GM18870 (cell line): Measurements from ENCODE around the gene CYYR1.

ENCODE experiments used
- ATAC-seq: cut with Tn5 transposase; IDR thresholded peaks from one replicate; pipeline ENCODE4 v1.9.1; 2021; ENCODE audit warnings: moderate library complexity; ENCODE audit not compliant: unreplicated experiment

CYYR1 gene

DNA sequence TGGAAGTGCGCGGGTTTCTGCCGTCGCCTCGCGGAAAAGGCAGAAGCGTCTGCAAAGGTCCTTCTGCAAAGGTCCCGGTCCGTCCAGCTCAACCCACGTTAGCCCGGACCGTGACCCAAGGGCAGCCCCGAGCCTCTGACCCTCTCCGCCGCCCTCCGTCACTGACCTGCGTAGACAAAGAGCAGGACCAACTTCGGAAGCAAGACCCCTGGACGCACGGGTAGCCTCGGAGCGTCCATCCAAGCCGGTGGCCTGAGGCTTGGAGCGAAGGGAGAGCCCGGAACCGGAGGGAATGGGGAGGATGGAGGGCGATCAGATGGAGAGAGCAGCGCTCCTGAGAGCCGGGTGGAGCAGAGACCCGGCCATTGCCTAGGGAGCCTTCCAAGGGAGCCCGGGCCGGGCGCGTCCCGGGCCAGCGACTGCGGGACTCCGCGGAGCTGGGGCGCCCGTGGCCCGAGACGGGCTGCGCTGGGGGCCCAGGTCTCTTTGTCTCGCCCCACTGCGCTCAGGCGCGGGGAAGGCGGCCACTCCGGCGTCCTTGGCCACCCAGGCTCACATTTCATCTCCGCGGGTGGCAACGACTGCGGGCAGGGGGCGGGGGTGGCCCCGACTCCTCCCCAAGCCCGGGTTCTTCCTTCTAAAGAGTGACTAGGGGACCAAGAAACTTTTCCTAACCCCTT, at the start of gene CYYR1:
CYYR1 (minus strand) TSS at position 585 of the 680 bp plus-strand sequence; CDS start at position 239, 346 bp downstream.
- no peak for ATAC-seq

DNA sequence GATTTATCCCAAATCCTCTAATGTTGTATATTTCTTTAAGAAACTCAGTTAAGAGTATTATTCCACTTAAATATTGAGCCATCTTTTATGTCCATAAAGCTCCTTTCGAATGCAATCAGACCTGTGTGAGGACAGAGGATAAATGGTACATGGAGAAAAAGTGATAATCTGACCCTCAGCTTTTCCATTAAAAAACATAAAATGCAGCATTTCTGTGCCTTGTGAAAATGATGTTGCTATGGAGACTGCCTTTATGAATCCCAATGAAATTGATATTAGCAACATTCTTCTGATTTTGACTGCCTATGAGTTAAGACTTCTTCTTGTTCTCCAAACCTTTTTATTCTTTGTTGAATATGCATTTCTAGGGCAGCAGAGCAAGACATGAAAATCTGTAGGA, 44.1 kb upstream of the CYYR1 start:
- no peak for ATAC-seq

DNA sequence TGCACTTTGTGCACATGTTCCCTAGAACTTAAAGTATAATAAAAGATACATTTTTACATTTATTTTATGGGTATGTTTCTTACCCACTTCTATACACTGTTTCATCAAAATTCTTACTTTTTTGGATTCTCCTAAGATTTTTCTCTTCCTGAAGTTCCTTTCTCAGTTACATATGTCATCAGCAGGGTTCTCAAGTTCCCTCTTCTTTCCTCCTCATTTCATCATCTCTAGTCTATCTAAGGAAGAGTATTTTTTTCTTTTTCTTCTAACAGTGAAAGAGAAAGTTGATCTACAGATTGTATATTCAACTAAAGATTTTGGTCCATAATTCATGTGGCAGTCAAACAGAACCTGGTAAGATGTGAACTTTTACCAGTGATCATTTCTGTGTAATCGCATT, 41.2 kb upstream of the CYYR1 start:
- ATAC-seq, result no peak

DNA sequence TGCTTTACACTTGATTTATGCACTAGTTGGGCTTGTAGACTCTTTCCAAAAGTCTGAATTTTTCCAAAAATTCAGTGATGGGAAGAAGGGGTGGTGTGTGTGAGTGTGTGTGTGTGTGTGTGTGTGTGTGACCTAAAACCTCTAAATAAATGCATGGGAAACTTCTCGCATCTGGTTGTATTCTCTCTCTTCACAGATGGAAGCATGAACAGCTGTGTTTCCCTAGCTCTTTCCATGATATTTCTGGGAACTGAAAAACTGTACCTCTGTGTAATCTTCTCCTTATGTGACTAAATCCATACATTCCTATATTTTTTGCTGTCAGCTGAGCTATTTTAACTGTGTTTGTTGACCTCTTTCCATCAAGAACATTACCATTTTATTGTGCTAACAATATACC, 26.2 kb upstream of the CYYR1 start:
- ATAC-seq, result no peak

DNA sequence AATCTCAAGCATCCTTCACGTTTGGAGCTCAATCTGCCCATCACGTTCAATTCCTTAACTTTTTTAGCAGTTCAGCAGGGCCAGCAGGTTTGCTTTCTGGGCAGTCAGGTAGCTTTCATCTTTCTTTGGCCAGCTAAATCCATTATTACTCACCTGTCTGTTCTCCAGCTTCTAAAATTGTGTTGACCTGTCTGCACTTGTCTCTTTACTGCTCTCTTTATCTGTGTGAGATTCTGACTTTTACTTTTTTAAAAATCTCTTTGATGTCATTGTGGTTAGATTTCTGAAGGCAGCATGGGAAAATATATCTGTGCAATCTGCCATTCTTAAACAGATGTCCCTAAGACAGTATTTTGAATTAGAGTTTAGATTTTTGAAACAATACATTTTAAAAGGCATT, 24.9 kb upstream of the CYYR1 start:
- no peak for ATAC-seq

DNA sequence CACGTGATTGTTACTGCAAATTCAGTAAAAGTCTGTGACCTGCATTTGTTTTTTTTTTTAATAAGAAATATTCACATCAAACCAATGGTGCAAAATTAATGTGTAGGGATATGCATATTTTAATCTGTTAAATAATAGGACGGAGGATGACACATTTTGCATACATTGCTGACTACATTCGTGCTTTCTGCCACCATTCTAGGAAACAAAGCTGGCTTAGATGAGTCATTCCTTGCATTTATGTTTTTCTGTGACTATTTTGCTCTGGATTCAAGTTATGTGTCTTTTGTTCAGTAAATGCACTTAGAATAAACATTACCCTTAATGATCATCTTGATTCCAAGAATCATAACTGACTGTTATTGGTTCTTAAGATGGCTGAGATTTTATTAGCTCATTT, 23.9 kb upstream of the CYYR1 start:
- ATAC-seq, result no peak

DNA sequence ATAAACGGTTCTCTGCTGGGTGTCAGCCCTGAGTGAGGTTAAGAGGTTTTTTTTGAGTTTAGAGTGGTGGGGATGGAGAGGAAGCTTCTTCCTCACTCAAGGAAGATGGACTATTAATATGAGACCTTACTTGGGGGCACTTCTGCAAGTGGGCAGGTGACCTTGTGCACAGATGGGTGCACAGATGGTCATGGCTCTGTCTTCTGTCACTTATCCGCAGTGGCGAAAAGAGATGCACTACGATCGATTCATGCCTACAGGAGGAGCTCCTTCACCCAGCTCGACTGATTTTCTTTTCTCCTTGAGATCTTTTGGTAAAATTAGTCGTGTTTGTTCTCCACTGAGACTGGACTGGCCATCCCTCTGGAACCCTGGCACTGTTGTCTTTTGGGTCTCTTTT, 22.9 kb upstream of the CYYR1 start:
- ATAC-seq, result no peak

DNA sequence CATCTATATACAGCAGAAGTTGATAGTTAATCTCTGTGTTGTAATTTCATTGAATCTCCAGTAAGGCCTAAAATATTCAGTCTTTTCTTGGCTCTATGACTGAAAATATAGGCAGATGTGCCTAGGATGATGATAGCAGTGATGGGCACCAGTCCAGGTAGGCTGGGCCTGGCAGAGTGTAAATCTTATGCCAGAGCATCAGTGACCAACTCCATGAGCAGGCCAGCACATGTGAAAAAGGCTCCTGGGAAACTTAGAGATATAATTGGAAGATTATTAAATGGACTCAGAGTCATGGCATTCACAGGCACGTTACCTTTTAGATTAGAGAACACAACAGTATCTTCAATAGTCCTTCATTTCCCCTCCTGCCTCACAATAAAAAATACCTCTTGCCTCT, 20.7 kb upstream of the CYYR1 start:
- ATAC-seq, result no peak

DNA sequence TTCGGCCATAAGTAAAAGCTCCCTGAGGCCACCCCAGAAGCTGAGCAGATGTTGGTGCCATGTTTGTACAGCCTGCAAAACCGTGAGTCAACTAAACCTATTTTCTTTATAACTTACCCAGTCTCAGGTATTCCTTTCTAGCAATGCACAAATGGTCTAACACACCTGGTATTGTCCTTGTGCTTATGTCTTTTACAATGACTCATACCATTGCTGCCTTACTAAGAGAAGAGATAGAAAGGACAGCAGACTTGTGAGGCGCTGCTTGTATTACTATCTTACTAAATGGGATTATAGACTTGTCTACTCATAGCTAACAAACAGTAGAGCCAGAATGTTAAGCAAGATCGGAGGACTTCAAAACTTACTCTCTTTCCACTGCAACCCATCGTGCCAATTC, 18.5 kb upstream of the CYYR1 start:
- ATAC-seq, result no peak

DNA sequence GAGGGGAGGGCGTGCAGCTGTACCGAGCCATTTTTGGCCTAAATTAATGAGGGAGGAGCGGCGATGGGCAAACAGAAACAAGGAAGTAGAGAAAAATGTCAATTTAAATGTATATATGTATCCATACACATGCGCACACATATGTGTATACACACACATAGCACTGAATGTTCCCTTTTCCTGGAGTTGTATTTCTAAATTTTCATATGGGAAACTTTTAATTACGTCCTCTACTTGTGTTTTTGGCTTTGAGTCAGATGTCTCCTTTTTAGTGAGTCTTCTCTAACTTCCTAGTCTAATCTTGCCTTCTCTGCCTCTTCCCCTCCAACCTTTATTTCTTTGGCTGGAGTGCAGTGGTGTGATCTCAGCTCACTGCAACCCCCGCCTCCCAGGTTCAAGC, 15.4 kb upstream of the CYYR1 start:
- ATAC-seq, result no peak

DNA sequence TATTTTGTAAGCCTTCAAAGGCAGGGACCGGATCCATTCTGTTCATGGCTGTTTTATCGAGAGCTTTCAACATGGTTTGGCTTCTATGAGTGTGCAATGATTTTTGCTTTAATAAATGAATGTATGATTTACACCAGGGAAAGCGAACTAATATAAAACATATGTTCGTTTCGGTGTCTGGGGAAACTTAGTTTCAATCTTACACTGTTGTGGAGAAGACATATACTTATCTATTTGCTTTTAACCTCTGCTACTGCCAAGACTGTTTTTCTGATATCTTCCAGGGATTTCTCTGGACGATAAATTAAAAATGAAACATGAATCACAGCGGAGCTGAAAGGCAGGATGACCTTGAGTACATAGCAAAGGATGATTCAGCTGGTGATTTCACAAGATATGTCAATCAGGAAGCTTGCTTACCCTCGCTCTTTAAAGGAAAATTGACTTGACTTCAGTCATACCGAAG, 14.7 kb upstream of the CYYR1 start:
- no peak for ATAC-seq

DNA sequence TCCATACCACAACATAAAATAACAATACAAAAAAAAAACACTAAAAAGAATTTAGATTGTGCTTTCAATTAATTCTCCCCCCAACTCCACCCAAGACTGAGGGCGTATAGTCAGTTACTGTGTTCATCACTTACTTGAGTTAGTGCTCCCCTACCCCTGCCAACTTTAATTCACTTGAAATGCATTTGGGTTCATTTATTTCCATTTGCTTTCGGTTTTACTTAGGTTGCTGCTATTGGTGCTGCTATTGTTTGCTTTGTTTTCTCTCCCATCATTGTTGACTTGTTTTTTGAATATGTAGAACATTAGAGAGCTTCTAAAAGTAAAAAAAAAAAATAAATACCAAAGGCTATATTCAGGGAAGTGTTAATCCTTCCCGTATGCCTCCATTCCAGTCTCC, 10.7 kb upstream of the CYYR1 start:
- no peak for ATAC-seq

DNA sequence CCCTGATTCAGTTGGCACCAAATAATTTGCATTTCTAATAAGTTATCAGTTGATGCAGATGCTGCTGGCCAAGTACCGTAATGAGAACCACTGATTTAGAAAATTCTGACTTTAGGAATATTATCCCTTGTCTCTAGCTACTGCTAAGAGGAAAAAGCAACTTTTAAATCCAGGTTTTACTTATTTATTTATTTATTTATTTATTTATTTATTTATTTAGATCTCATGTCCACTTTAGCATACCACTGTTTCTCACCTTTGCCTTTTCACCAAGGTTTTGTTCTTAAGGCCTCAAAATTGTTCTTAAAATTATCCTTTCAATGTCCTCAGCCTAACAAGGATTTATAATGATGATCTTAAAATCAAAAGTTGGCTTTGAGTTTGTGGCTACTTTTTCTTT, 8.7 kb upstream of the CYYR1 start:
- no peak for ATAC-seq

DNA sequence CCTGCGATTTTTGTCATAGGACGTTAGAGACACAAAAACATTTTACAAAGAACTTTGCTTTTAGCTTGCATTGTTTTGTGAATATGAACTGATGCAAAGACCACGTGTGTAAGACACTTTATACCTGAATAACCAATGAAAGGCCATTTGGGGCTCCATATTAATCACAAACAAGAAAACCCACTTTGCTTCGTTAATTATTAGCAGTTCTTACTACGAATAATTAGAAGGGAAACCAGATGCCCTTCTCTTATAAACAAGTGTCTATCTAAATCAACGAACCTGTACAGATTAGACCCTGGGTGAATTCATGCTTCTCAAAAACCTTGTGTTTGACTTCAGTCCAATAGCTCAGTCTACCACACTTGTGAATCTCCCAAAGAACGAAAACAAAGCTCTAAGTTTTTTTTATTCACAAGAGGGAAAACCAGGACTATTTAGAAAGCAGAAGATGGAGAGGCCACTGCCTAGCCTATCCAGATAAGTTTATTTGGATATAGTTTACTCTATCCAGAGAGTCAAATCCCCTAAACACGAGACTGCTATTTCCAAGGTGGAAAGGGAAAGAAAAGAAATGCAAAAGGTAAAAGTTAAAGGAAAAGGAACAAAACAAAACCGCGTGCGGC, 897 bp downstream of the CYYR1 start:
- no peak for ATAC-seq

DNA sequence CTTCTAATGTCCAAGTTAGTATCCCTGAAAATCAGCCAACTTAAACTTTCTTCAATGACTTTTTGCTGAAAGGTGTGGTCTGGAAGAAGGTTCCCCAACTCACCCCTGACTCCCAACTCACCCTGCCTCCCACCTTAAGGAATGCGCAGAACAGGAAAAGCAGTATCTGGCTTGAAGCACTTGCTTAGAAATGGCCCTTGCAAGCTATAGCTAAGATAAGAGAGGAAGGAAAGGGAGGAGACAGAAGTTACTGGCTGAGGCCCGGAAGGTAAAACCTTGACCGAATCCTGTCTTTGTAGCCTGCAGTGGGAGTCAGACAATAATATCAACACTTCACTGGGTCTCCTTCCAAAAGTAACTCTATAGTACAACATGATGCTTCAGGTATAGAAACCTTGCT, 2.9 kb downstream of the CYYR1 start:
- ATAC-seq, result no peak

DNA sequence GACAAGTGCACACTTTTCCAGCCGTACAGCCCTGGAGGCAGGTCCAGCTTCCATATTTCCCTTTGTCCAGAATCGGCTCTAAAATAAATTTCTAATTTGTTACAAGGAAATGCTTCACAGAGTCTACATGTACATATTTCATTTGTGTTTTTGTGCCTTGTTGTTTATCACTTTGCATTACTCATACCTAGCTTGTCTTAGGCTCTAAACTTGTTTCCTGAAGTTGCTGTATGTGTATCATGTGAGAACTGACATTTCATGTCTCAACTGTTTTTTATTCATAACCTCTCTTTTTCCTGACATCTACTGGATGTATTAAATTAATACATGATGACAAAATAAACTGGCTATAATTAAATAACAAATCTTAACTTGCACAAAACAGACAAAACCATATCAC, 7.5 kb downstream of the CYYR1 start:
- ATAC-seq, result no peak

DNA sequence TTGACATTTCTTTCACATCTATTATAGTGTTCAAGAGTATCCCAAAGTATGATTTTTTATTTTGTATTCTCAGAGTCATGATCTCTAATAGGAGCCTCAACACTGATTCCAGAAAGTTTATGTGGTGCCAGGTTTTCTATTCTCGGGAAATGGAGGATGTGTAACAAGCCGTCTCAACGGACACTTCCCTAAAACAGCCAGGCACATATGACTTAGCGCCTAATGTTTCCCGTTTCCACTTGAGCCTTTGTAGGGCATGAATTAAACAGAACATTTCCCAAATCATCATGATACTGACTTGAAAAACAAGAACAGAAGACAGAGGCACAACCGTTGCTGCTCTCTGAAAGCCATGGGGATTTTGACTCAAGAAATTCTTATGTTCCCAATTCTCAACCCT, 8.0 kb downstream of the CYYR1 start:
- no peak for ATAC-seq

DNA sequence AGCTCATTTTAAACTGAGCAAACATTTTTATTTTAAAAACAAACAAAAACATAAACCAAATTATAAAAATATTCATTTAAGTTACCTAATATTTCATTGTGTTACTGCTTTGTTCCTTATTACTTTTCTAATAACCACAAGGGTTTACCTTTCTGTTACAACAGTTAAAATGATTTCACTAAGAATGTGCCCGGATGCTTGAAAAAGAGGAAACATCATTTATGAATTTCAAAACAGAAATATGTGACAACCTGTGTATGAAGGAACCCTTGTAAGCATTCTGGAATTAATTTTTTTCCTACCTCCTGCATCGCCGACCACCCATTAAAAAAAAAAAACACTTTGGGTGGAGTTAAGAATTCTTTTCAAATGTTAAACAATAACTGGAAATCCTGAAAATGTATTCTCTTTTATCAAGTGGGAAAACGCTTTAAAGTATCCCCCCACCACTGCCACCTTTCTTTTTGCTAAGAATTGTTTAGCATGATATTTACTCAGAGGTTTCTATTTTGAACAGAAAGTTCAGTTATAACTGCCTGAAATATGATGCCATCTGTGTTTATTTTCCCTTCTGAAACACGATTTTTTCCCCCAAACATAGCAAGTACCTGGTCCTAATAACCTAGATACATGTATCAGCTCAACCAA, 9.1 kb downstream of the CYYR1 start:
- ATAC-seq, result no peak

DNA sequence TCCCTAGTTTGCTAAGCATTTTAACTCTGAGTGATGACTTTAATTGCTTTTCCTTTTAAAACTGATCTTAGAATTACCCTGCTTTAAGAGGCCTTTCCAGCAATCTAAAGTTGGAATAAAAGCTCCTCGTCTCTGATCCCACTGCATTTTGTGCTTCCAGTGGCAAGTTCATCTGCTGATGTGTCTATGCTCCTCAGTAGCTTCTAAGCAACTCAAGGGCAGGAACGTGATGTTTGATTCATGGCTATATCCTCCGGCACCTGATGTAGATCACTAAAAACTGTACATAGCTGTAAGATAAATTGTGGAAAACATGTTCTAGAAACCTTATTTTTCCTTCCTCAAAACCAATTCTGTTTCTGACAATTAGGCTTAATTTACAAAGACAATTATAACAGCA, 12.5 kb downstream of the CYYR1 start:
- ATAC-seq, result no peak

DNA sequence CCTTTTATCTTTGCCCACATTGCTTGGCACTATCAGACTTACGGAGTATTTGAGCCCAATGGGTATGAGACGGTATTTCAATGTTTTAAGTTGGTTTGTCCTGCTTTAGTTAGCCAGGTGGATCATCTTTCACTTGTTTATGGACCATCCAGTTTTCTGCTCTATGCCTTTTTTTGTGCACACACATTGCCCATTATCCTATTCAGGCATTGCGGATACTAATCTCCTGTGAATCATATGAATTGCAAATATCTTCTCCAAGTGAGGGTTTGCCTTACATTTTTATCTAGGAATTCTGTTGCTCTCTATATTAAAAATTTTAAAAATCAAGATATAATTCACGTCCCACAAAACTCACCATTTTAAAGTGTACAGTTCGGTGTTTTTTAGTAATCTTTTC, 14.0 kb downstream of the CYYR1 start:
- no peak for ATAC-seq

DNA sequence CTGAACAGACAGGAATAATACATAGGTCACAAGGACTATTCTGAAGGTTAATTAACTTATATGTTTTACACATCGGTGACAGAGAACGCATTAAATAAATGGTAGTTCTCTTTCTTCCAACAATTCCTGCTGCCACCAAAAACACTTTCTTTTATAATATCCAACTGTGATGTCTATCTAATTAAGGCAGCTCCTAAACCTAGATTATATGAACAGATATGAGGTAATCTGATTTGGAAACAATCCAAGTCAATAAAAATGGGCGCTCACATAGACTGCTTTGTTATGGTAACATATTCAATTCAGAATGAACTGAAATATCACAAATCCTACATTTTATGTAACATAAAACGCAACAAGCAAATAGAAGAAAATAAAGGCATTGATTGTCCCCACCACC, 16.0 kb downstream of the CYYR1 start:
- ATAC-seq, result no peak

DNA sequence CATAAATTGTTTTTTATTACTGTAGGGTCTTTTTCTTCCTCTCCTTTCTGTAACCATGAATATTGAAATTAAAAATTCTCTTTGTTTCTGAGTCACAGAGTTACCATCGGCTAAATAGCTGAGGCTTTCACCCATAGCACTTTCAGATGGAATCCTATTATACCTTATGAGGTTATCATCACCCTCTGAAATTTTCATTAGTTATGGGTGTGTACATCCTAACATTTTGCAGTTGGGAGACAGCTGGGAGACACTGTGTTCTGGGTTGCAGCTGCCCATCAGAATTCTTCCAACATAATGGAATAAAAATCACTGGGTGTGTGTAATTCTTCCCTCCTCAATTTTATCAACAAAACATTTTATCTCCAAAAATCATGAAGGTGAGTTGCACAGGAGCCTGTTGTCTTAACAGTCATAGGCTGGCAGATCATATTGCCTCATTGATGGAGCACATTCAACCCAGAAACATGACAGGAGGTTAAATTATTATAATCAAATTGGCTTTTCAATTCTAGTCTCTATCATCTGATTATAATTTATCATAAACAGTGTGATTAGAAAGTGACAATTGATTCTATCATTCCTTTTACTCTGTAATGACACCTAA, 17.4 kb downstream of the CYYR1 start:
- ATAC-seq, result no peak
